Endothelial cell of umbilical vein (primary cell): ENCODE data around the gene NFATC3. TPM values are rescaled to one million over a fixed set of nuclear protein-coding genes. Genes with fewer than 3 reads are reported as not detected.

Source experiments
- BruUV-seq: library from RNA; stranded (reverse); fragments of 400-500 nt; replicated peaks from 2 replicates; lab custom pipeline; 2021; lab: Mats Ljungman, UMichigan
- CTCF ChIA-PET: fragments of 300-600, 350-600 bp; sonication (Branson Sonifier 250); formaldehyde crosslinking; loops from one replicate; lab custom pipeline; 2021; ENCODE audit warnings: antibody characterized with exemption, inconsistent platforms; lab: Charles Lee
- POLR2A ChIA-PET: fragments of 300-600, 350-600 bp; sonication (Branson Sonifier 250); formaldehyde crosslinking; loops from one replicate; lab custom pipeline; 2021; ENCODE audit warnings: antibody characterized with exemption, inconsistent platforms; lab: Charles Lee
- DNase-seq: peaks from one replicate; pipeline ENCODE4 v3.0.0-alpha.2; 2011; ENCODE audit warnings: low read depth, low spot score
- FAIRE-seq: peaks from 2 replicates; lab custom pipeline; 2011; peaks lifted over from hg19 to GRCh38; lab: Jason Lieb, UNC
- H2AFZ ChIP-seq: 2 replicates; pipeline ENCODE4 v1.6.0; 2012; ENCODE audit warnings: low read depth, low read length, control low read depth, inconsistent platforms
- H3K27ac ChIP-seq: 2 replicates; pipeline ENCODE4 v1.5.1; 2011; ENCODE audit warnings: low read depth, mild to moderate bottlenecking, control low read depth, low read length, moderate library complexity; ENCODE audit not compliant: insufficient read depth
- H3K27me3 ChIP-seq, 2 experiments: 2 replicates each; pipeline versions ENCODE4 v1.6.0 to v1.6.1; 2011; ENCODE audit warnings: low read length in 2 of 2, mixed read lengths in 1 of 2; ENCODE audit not compliant: control insufficient read depth in 2 of 2, insufficient read depth in 2 of 2
- H3K36me3 ChIP-seq, 2 experiments: 2 replicates in 1 of 2; 3 replicates in 1 of 2; pipeline ENCODE4 v1.5.1; 2011; ENCODE audit warnings: low read length in 2 of 2, mild to moderate bottlenecking in 1 of 2, moderate library complexity in 1 of 2; ENCODE audit not compliant: control insufficient read depth in 2 of 2, insufficient read depth in 2 of 2; ENCODE audit errors: extremely low read depth in 1 of 2
- H3K4me1 ChIP-seq: 3 replicates; pipeline ENCODE4 v1.5.1; 2011; ENCODE audit warnings: mild to moderate bottlenecking, low read length; ENCODE audit not compliant: control insufficient read depth, insufficient read depth; ENCODE audit errors: extremely low read depth
- H3K4me2 ChIP-seq: 2 replicates; pipeline ENCODE4 v1.6.1; 2011; ENCODE audit warnings: low read length, control low read depth, mixed read lengths; ENCODE audit not compliant: insufficient read depth
- H3K4me3 ChIP-seq, 3 experiments: fragments of 200-600 bp in 1 of 3; sonication (generic), shearing (Covaris generic) in 1 of 3; replicated peaks in 1 of 3; 2 replicates each; pipeline ENCODE4 v1.5.1; 2011 to 2016; ENCODE audit warnings: control low read depth in 3 of 3, low read length in 3 of 3, mild to moderate bottlenecking in 2 of 3, inconsistent platforms in 1 of 3, low read depth in 1 of 3, moderate library complexity in 1 of 3; ENCODE audit not compliant: insufficient read depth in 1 of 3
- H3K79me2 ChIP-seq: 2 replicates; pipeline ENCODE4 v1.6.0; 2012; ENCODE audit warnings: low read length, inconsistent platforms; ENCODE audit not compliant: control insufficient read depth, insufficient read depth
- H3K9ac ChIP-seq: replicated peaks from 2 replicates; pipeline ENCODE3; 2011; ENCODE audit warnings: low read length, control low read depth; ENCODE audit not compliant: insufficient read depth; ENCODE audit errors: extremely low read depth
- H3K9me1 ChIP-seq: replicated peaks from 3 replicates; pipeline ENCODE4 v1.6.0; 2011; ENCODE audit warnings: mild to moderate bottlenecking, low read length; ENCODE audit not compliant: control insufficient read depth, insufficient read depth; ENCODE audit errors: extremely low read depth
- H3K9me3 ChIP-seq: replicated peaks from 2 replicates; pipeline ENCODE4 v1.5.1; 2012; ENCODE audit warnings: low read length, inconsistent platforms; ENCODE audit not compliant: control insufficient read depth, insufficient read depth
- H4K20me1 ChIP-seq: replicated peaks from 2 replicates; pipeline ENCODE3; 2011; ENCODE audit warnings: mild to moderate bottlenecking, low read length; ENCODE audit not compliant: control insufficient read depth, insufficient read depth; ENCODE audit errors: extremely low read depth
- EZH2 ChIP-seq: IDR thresholded peaks from 2 replicates; pipeline ENCODE4 v1.6.1; 2012; ENCODE audit warnings: borderline replicate concordance, low read depth, mild to moderate bottlenecking, moderate library complexity, low read length, inconsistent platforms; ENCODE audit not compliant: severe bottlenecking
- FOS ChIP-seq: IDR thresholded peaks from 2 replicates; pipeline ENCODE4 v1.6.1; 2011; ENCODE audit warnings: mild to moderate bottlenecking, low read length, moderate library complexity, borderline replicate concordance; ENCODE audit not compliant: insufficient read depth
- GATA2 ChIP-seq: IDR thresholded peaks from 2 replicates; pipeline ENCODE4 v1.7.0; 2011; ENCODE audit warnings: low read depth, mild to moderate bottlenecking, moderate library complexity, mixed read lengths, low read length; ENCODE audit not compliant: insufficient read length, insufficient read depth
- JUN ChIP-seq: IDR thresholded peaks from 2 replicates; pipeline ENCODE4 v1.6.1; 2011; ENCODE audit warnings: borderline replicate concordance, low read depth; ENCODE audit not compliant: insufficient read length, insufficient read depth
- dilution Hi-C: fragments of 300-500 bp; cut with MboI; formaldehyde crosslinking; loops from one replicate; pipeline ENCODE4 v1.15.0; 2019; ENCODE audit warnings: low sequenced_read_pairs; ENCODE audit not compliant: extremely low pct_ligation_motif_present
- intact Hi-C: fragments of 100-400 bp; cut with micrococcal nuclease; formaldehyde crosslinking; loops from one replicate; pipeline ENCODE4 v1.10.0; 2022
- polyA plus RNA-seq, 4 experiments: library from polyadenylated mRNA; depleted of rRNA in 3 of 4; stranded (reverse) in 3 of 4; unstranded in 1 of 4; fragments of >200 nt; gene quantifications; 2 replicates each; pipeline versions ENCODE4 v1.2.1 to v1.2.3, GENCODE V29; 2011 to 2012; ENCODE audit warnings: missing spikeins in 1 of 4
- total RNA-seq: library from RNA; stranded (reverse); gene quantifications from 2 replicates; pipeline ENCODE4 v1.2.3, GENCODE V29; 2021

Gene NFATC3
- total and polyA plus RNA-seq, 2 donors (not counting 3 experiments of a cell fraction or from before 2014, with no cell fraction given): 15.6 to 33.1 TPM

DNA sequence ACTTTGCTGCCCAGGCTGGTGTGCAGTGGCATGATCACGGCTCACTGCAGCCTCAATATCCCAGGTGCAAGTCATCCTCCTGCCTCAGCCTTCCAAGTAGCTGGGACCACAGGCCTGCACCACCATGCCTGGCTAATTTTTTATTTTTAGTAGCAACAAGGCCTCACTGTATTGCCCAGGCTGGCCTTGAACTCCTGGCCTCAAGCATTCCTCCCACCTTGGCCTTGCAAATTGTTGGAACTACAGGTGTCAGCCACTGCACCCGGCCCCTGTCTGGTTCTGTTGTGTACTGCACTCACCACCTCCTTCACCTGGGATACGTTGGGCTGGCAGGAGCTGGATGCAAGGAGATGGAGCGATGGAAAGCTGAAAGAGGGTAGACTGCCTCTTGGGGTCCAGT is 168.6 kb downstream of the NFATC3 start:
- POLR2A ChIA-PET: no interaction called here
- dilution Hi-C loops: no loop called here

DNA sequence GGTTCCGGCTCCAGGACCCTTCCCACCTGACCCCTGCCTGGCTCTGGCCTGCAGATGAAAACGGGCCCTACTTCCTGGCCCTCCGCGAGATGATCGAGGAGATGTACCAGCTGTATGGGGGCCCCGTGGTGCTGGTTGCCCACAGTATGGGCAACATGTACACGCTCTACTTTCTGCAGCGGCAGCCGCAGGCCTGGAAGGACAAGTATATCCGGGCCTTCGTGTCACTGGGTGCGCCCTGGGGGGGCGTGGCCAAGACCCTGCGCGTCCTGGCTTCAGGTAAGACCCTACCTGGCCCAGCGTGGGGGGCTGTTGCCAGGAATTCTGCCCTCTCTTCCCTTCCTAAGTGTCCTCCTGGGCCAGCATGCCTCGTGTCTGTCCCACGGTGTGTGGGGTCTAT is 170.5 kb downstream of the NFATC3 start:
- peaks cover 0 to 30% of the 10 kb centered on the region in 2 experiments for H3K36me3 ChIP-seq
- POLR2A ChIA-PET: interaction anchor here (1.0 kb wide), 1 partner anchor 8 kb away, joined by 3 read pairs; no protein-coding TSS in a partner anchor
- no peak overlapping the region for H3K4me2 ChIP-seq
- peaks cover 8% of the 10 kb centered on the region for H3K4me1 ChIP-seq
- FAIRE-seq (no peak), DNase-seq (no peak)
- H3K27ac ChIP-seq: no peak overlapping the region
- H3K9ac ChIP-seq: no peak overlapping the region
- H3K9me3 ChIP-seq: no peaks in the 10 kb centered on the region
- intact Hi-C loops (no loop called here), dilution Hi-C loops (no loop called here)
- no peak overlapping the region for H2AFZ ChIP-seq
- TF ChIP-seq JUN (no peak), FOS (no peak), EZH2 (no peak)
- no peaks in the 10 kb centered on the region for H3K79me2 ChIP-seq
- H3K9me1 ChIP-seq: no peaks in the 10 kb centered on the region
- BruUV-seq: no TSS peak
- CTCF ChIA-PET: interaction anchor here (1.0 to 2.2 kb wide), 2 partner anchors 8 to 34 kb away, joined by 3 to 9 read pairs; partner anchors contain the start of gene SLC7A6
- H3K27me3 ChIP-seq: no peaks in the 10 kb centered on the region
- no peaks in the 10 kb centered on the region for H4K20me1 ChIP-seq
- no peak overlapping the region for H3K4me3 ChIP-seq

More for the DNA sequence above, 168.6 kb downstream of the NFATC3 start:
- H3K79me2 ChIP-seq: no peaks in the 10 kb centered on the region
- peaks cover 8% of the 10 kb centered on the region for H3K4me1 ChIP-seq
- no peak overlapping the region for H3K27ac ChIP-seq
- CTCF ChIA-PET: interaction anchor here (2.2 kb wide), 1 partner anchor 10 kb away, joined by 9 read pairs; the partner anchor contains the start of gene SLC7A6
- no peak overlapping the region for H3K4me2 ChIP-seq
- no peak overlapping the region for H3K4me3 ChIP-seq
- H3K9me3 ChIP-seq: no peaks in the 10 kb centered on the region
- no TSS peak for BruUV-seq
- H4K20me1 ChIP-seq: no peaks in the 10 kb centered on the region
- H3K27me3 ChIP-seq: no peaks in the 10 kb centered on the region
- H2AFZ ChIP-seq: no peak overlapping the region
- DNase-seq: no peak
- H3K36me3 ChIP-seq: peaks cover 0 to 16% of the 10 kb centered on the region in 2 experiments
- no peak for FAIRE-seq
- no peak overlapping the region for H3K9ac ChIP-seq
- no peak for TF ChIP-seq GATA2
- no peaks in the 10 kb centered on the region for H3K9me1 ChIP-seq
- intact Hi-C loops: no loop called here
